ENCODE measurements around the gene ATL1. TPM values are rescaled to one million over a fixed set of nuclear protein-coding genes. Genes with fewer than 3 reads are reported as not detected.

Gene ATL1
- total RNA-seq, 1 donor: 6.9 TPM

DNA sequence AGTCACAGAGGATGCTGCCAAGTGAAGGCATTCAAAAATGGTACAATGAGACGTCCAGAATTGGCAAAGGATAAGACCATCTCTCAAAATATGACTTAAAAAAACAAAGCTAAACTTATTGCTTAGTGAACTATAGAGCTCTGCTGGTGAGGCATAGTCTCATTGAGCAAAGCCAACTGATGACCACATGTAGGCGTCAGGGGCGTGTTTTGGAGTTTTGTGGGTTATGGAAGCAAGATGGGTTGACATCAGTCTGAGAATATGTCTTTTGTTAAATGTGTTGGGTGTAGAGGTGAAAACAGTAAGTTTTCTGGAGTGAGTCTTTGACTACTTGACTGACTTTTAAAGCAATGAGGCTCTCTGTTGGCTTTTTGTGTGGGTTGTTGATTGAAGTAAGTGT, 47.2 kb downstream of the ATL1 start:
- TF ChIP-seq, protein P1, sequence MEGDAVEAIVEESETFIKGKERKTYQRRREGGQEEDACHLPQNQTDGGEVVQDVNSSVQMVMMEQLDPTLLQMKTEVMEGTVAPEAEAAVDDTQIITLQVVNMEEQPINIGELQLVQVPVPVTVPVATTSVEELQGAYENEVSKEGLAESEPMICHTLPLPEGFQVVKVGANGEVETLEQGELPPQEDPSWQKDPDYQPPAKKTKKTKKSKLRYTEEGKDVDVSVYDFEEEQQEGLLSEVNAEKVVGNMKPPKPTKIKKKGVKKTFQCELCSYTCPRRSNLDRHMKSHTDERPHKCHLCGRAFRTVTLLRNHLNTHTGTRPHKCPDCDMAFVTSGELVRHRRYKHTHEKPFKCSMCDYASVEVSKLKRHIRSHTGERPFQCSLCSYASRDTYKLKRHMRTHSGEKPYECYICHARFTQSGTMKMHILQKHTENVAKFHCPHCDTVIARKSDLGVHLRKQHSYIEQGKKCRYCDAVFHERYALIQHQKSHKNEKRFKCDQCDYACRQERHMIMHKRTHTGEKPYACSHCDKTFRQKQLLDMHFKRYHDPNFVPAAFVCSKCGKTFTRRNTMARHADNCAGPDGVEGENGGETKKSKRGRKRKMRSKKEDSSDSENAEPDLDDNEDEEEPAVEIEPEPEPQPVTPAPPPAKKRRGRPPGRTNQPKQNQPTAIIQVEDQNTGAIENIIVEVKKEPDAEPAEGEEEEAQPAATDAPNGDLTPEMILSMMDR (IDR thresholded peaks at IDR 0.05; ENCODE audit: insufficient read depth, low read depth, low read length): no peak
- peak; percentile 18 for DNase-seq (ENCODE audit: low read depth)
- H3K4me3 ChIP-seq (ENCODE audit: low read depth, low read length): no peak overlapping the region

DNA sequence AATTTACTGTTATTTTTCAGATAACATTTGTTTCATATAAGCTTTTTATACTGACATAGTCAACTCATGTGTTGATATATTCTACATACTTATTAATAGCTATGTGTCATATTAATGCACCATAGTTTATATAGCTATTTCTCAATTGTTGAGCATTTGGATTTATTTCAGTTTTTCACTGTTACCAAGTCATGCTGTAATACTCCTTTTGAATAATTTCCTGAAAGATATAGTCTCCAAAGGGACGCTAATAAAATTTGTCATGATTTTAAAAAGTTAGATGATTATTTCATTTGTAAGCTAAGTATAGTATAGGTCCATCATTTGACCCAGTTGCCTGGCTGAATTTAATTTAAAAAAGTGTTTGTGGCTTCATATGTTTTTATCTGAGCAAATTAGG, 47.8 kb downstream of the ATL1 start:
- no peak for DNase-seq (ENCODE audit: low read depth)
- no peak overlapping the region for H3K4me3 ChIP-seq (ENCODE audit: low read depth, low read length)
- TF ChIP-seq, protein P1 (IDR thresholded peaks at IDR 0.05; ENCODE audit: insufficient read depth, low read depth, low read length): no peak

DNA sequence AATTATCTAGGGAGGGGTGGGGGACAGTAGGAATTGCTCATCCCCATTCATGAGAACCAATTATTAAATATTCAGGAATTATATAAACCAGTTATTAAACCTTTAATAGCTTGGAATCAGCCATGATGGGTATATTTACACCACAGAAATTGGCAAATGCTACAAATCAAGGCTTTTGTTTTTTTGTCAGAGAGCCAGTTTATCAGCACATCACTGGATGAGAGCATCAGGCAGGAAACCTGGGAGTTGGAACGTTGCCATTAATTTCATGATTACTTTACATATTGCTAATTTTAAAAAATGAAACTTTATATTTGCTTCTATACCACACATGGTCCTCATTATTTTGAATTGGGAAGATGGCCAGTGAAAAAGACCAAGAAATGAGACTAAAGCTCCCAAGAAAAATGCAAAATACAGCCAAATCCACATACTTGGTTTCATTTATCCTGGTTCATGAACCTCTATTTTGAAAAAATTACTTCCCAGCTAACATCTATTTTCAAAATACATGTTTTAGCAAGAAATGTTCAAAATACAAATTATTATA, 48.4 kb downstream of the ATL1 start:
- no peak overlapping the region for H3K4me3 ChIP-seq (ENCODE audit: low read depth, low read length)
- TF ChIP-seq, protein P1 (IDR thresholded peaks at IDR 0.05; ENCODE audit: insufficient read depth, low read depth, low read length): no peak
- DNase-seq (ENCODE audit: low read depth): no peak

DNA sequence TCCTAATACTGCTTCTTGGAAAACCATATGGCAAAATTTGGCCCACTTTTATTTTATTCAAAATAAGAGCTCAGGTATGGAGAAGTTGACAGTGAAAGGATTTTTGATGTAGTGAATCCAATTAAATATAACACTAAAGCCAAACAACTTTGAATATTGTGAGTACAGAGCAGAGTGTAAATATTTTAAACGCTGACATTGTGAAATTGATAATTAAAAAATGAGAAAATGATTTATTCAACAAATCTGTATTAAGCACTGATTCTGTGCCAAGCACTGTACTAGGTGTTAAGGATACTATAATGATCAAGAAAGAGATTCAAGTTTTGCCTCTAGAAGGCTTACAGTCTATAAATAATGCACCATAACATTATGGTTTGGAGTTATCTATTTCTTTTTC, 50.5 kb downstream of the ATL1 start:
- no peak overlapping the region for H3K4me3 ChIP-seq (ENCODE audit: low read depth, low read length)
- TF ChIP-seq, protein P1 (IDR thresholded peaks at IDR 0.05; ENCODE audit: insufficient read depth, low read depth, low read length): no peak
- no peak for DNase-seq (ENCODE audit: low read depth)

DNA sequence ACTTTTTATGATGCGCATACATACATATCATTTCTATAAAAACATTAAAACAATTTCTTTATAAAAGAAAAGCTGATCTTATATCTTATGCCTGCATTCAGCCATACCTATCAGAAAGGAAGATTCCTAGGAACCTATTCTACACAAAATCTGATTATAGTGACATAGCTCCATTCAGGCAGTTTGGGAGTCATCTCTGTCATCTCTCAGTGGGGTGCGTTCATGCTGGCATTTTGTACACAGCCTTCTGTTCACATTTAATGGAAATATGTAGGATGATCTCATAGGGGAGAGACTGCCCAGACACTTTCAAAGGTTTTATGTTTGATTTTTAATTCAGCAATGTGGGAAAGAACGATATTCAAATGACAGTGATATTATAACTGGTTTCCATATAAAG, 52.9 kb downstream of the ATL1 start:
- DNase-seq (ENCODE audit: low read depth): no peak
- TF ChIP-seq, protein P1 (IDR thresholded peaks at IDR 0.05; ENCODE audit: insufficient read depth, low read depth, low read length): no peak
- no peak overlapping the region for H3K4me3 ChIP-seq (ENCODE audit: low read depth, low read length)

DNA sequence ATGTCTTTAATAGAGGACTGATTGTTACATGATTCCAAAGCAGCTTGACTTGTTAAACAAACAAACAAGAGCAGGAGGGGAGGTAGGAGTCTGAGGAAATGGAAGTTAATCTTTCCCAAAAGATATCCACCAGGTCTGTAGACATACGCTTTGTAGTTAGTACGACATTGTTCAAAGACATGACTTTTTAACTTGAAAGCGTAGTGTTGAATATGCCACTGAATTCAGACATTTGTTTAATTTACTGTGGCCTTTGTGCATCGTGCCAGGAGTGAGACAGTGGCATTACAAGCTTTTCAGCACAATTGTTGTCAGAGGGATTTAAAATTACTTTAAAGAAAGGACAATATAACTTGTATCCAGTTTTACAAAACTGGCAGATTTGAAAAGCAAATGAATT, 55.1 kb downstream of the ATL1 start:
- TF ChIP-seq, protein P1 (IDR thresholded peaks at IDR 0.05; ENCODE audit: insufficient read depth, low read depth, low read length): no peak
- DNase-seq (ENCODE audit: low read depth): no peak
- H3K4me3 ChIP-seq (ENCODE audit: low read depth, low read length): no peak overlapping the region

DNA sequence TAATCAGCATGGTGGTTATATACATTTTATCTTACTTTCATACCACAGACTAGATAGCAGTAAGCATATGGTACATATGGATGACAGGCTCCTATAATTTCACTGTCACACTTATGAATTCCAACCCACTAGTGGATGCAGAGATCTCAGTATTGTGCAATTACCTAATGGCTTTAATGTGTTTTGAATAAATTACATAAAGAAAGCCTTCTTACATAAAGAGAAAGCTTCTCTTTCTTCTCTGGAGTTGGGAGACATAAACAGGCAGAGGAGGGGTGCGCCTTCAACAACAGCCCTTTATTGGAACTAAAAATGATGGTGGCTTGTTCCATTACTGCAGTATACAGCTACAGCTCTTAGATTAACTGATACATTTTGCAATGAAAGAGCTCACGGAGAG, 55.6 kb downstream of the ATL1 start:
- no peak overlapping the region for H3K4me3 ChIP-seq (ENCODE audit: low read depth, low read length)
- peak; percentile 12 for DNase-seq (ENCODE audit: low read depth)
- TF ChIP-seq, protein P1 (IDR thresholded peaks at IDR 0.05; ENCODE audit: insufficient read depth, low read depth, low read length): no peak
